VCaP (cell line): ENCODE measurements around the gene KAT2A.

Source experiments
- H3K27ac ChIP-seq: fragments of 450-650 bp; 2 replicates; pipeline ENCODE4 v1.5.1; 2017
- CTCF ChIP-seq: fragments of 450-650 bp; conservative IDR thresholded peaks from 2 replicates; pipeline ENCODE4 v1.5.1; 2017; ENCODE audit warnings: mild to moderate bottlenecking, moderate library complexity

The KAT2A gene

GRCh38 chr17:42079541-42079940 lies 41.6 kb downstream of the KAT2A start:
- H3K27ac ChIP-seq, result no peak overlapping the region
- TF ChIP-seq CTCF, result no peak

GRCh38 chr17:42078396-42079043 lies 42.6 kb downstream of the KAT2A start:
- no peak for TF ChIP-seq CTCF
- H3K27ac ChIP-seq, result no peak overlapping the region

GRCh38 chr17:42077755-42078154 lies 43.4 kb downstream of the KAT2A start:
- no peak for TF ChIP-seq CTCF
- H3K27ac ChIP-seq, result no peak overlapping the region

- H3K27ac ChIP-seq, result no peak overlapping the region
- TF ChIP-seq CTCF, result no peak
Measured at GRCh38 chr17:42076797-42077559, 44.2 kb downstream of the KAT2A start.

GRCh38 chr17:42075789-42076188 lies 45.4 kb downstream of the KAT2A start:
- H3K27ac ChIP-seq, result no peak overlapping the region
- TF ChIP-seq CTCF, result no peak

- peak; percentile 53 for TF ChIP-seq CTCF
- H3K27ac ChIP-seq, result no peak overlapping the region
Measured at GRCh38 chr17:42072323-42073187, 48.6 kb downstream of the KAT2A start.

- no peak for TF ChIP-seq CTCF
- no peak overlapping the region for H3K27ac ChIP-seq
Measured at GRCh38 chr17:42071810-42072209, 49.4 kb downstream of the KAT2A start.
